Astrocyte of the spinal cord (primary cell): ENCODE results near the gene IKZF5.

Source experiments
- DNase-seq: peaks from one replicate; pipeline ENCODE4 v3.0.0; 2011; ENCODE audit warnings: low read depth, low spot score
- H3K4me3 ChIP-seq: 2 replicates; pipeline ENCODE4 v1.5.1; 2011; ENCODE audit warnings: low read depth, mild to moderate bottlenecking, low read length, moderate library complexity
- in situ Hi-C: cut with HindIII; loops from 2 replicates; pipeline ENCODE4 v1.10.0; 2017; ENCODE audit warnings: low sequenced_read_pairs
- TF ChIP-seq, protein P1 (sequence below): IDR thresholded peaks from 2 replicates; pipeline ENCODE4 v1.5.1; 2012; ENCODE audit warnings: low read depth, mild to moderate bottlenecking, low read length, inconsistent platforms

Gene IKZF5

GRCh38 chr10:123008355-123009104 is at the start of gene IKZF5, which contains the start of gene ACADSB:
Gene IKZF5, minus strand, starts transcription at chr10:123008795. Its CDS starts 10,170 bp downstream, at chr10:122998625.
Gene ACADSB, plus strand, starts transcription at chr10:123009006. Its CDS starts 24 bp downstream, at chr10:123009030.
- in situ Hi-C loops, result no loop called here

GRCh38 chr10:123057968-123058367 is 49.4 kb upstream of the IKZF5 start:
- in situ Hi-C loops, result no loop called here
- TF ChIP-seq, protein P1, sequence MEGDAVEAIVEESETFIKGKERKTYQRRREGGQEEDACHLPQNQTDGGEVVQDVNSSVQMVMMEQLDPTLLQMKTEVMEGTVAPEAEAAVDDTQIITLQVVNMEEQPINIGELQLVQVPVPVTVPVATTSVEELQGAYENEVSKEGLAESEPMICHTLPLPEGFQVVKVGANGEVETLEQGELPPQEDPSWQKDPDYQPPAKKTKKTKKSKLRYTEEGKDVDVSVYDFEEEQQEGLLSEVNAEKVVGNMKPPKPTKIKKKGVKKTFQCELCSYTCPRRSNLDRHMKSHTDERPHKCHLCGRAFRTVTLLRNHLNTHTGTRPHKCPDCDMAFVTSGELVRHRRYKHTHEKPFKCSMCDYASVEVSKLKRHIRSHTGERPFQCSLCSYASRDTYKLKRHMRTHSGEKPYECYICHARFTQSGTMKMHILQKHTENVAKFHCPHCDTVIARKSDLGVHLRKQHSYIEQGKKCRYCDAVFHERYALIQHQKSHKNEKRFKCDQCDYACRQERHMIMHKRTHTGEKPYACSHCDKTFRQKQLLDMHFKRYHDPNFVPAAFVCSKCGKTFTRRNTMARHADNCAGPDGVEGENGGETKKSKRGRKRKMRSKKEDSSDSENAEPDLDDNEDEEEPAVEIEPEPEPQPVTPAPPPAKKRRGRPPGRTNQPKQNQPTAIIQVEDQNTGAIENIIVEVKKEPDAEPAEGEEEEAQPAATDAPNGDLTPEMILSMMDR, result no peak
- H3K4me3 ChIP-seq, result no peak overlapping the region
- DNase-seq, result no peak

More at GRCh38 chr10:123008355-123009104, at the start of gene IKZF5, which contains the start of gene ACADSB:
- TF ChIP-seq, protein P1, result no peak
- peak within 1 kb of the TSS; percentile 97 for H3K4me3 ChIP-seq
- DNase-seq, result peak; percentile 98

DNA sequence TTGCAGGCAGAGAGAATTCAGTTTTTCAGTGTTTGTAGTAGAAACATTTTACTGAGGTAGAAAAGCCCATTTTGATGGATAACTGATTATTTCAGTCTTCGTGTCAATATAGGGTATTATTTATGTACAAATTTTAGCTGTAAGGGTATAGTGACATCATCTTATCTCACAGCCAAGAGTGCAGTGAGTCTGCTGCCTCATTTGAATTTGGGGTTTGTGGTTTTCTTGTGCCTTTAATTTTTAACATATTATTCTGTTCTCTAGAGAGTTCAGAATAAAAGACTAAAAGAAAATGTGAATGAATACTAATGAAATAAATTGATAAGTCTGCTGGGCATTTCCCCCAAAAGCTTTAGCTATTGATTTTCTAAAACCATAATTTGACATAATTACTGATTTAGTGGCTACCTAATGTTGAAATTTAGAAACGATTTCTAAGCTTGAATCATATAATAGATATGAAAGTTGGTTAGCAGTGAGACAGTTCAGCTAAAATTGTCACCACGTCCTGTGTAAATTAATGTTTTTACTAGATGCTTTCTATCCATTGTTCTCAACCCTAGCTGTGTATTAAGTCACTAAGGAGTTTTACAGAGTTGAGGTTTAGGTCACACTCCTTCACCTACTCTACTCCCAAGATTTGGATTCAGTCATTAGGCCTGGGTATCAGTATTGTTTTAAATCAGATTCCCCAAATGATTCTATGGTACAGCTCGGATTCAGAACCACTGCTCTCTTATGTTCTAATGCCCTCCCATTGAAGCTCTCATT is 37.6 kb upstream of the IKZF5 start:
- H3K4me3 ChIP-seq, result no peak overlapping the region
- TF ChIP-seq, protein P1, result no peak
- in situ Hi-C loops, result no loop called here
- DNase-seq, result no peak

DNA sequence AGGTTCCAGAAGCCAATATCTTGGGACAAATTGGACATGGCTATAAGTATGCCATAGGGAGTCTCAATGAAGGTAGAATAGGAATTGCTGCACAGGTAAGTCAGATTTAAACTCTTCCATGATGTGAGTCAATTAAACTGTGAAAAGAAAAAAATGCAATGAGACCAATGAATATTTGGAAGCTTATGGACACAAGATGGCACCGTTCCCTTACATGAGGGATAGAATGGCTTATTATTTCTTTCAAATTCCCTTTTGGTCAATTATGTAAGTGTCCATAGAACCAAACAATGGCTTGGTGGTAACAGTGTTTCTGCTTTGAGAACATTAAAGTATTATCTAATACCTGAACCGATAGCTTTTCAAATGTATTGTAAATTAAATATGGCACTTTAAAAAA is 35.8 kb upstream of the IKZF5 start:
- TF ChIP-seq, protein P1, result peak; percentile 10
- no peak overlapping the region for H3K4me3 ChIP-seq
- DNase-seq, result peak; percentile 11
- in situ Hi-C loops, result no loop called here

DNA sequence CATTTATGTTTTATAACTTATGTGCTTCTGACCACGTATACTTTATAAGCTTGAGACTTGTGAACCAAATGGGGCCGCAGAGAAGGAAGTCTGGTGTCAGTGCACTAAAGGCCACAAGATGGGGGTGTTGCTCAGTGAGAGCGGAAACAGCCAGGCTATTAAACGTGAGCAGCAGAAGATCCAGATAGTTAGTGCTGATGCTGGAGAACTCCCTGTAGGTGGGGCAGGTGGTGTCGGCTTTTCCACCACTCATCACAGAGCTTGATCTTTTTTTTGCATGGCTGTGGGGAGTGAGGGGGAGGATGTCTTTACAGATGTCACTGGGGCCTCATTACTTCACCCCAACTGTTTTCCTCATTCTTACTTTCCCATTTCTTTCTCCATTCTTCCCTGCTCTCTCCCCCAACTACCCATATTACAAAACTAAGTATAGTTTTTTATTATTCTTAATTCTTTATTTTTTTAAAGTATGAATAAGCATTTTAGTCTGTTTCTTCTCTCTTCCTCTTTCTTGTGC is 34.9 kb upstream of the IKZF5 start:
- no peak overlapping the region for H3K4me3 ChIP-seq
- TF ChIP-seq, protein P1, result peak; percentile 86
- DNase-seq, result peak; percentile 63
- in situ Hi-C loops, result no loop called here

DNA sequence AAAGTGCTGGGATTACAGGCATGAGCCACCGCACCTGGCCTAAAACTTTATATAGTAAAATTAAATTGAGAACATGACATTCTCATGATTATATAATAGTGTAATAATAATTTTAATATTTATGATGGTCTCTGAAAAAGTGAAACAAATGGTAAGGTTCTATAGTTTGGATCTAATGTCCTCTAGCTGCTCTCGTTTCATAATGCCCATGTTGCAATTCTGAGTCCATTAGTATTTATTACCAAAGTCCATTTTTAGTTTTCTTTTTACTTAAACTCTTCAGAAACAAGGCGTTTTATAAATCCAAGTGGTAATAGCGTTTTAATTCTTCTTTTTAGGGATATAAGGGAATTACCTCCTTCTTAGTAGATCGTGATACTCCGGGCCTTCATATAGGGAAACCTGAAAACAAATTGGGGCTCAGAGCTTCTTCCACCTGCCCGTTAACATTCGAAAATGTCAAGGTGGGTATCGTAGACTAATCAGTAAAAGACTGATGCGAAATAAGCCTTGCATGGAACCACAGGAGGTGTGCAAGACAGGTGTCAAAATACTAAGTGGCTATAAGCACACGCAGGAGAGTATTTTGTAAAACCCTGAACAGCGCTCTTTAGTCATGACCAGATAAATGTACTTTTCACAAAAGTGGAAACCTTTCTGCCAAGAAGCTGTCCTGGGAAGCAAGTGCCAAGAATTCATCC is 34.3 kb upstream of the IKZF5 start:
- in situ Hi-C loops, result no loop called here
- TF ChIP-seq, protein P1, result no peak
- no peak for DNase-seq
- H3K4me3 ChIP-seq, result no peak overlapping the region
